ENCODE results near the gene SCPEP1.

Gene SCPEP1

GRCh38 chr17:56988901-56989572, 11.1 kb downstream of the SCPEP1 start:
- H3K4me3 ChIP-seq (ENCODE audit: low read depth, low read length): no peak overlapping the region
- TF ChIP-seq CTCF (IDR thresholded peaks at IDR 0.05; ENCODE audit: low read depth, low read length): no peak

- no peak for TF ChIP-seq CTCF (IDR thresholded peaks at IDR 0.05; ENCODE audit: low read depth, low read length)
- H3K4me3 ChIP-seq (ENCODE audit: low read depth, low read length): no peak overlapping the region
Measured at GRCh38 chr17:56992364-56992763, 14.4 kb downstream of the SCPEP1 start.

GRCh38 chr17:56994009-56994792, 16.3 kb downstream of the SCPEP1 start:
- no peak for TF ChIP-seq CTCF (IDR thresholded peaks at IDR 0.05; ENCODE audit: low read depth, low read length)
- no peak overlapping the region for H3K4me3 ChIP-seq (ENCODE audit: low read depth, low read length)

GRCh38 chr17:56995766-56996165, 17.8 kb downstream of the SCPEP1 start:
- no peak overlapping the region for H3K4me3 ChIP-seq (ENCODE audit: low read depth, low read length)
- no peak for TF ChIP-seq CTCF (IDR thresholded peaks at IDR 0.05; ENCODE audit: low read depth, low read length)

GRCh38 chr17:56997313-56997712, 19.4 kb downstream of the SCPEP1 start:
- H3K4me3 ChIP-seq (ENCODE audit: low read depth, low read length): no peak overlapping the region
- no peak for TF ChIP-seq CTCF (IDR thresholded peaks at IDR 0.05; ENCODE audit: low read depth, low read length)

GRCh38 chr17:57001541-57001940, 23.6 kb downstream of the SCPEP1 start:
- no peak for TF ChIP-seq CTCF (IDR thresholded peaks at IDR 0.05; ENCODE audit: low read depth, low read length)
- H3K4me3 ChIP-seq (ENCODE audit: low read depth, low read length): no peak overlapping the region

- no peak overlapping the region for H3K4me3 ChIP-seq (ENCODE audit: low read depth, low read length)
- no peak for TF ChIP-seq CTCF (IDR thresholded peaks at IDR 0.05; ENCODE audit: low read depth, low read length)
Measured at GRCh38 chr17:57002904-57003303, 25.0 kb downstream of the SCPEP1 start.

Data from WI38 (cell line).